HG03175 (cell line): ENCODE results near the gene NINJ2.

Source experiments
- ATAC-seq: cut with Tn5 transposase; IDR thresholded peaks from one replicate; pipeline ENCODE4 v1.9.1; 2021; ENCODE audit warnings: mild to moderate bottlenecking, moderate library complexity; ENCODE audit not compliant: unreplicated experiment

Gene NINJ2

DNA sequence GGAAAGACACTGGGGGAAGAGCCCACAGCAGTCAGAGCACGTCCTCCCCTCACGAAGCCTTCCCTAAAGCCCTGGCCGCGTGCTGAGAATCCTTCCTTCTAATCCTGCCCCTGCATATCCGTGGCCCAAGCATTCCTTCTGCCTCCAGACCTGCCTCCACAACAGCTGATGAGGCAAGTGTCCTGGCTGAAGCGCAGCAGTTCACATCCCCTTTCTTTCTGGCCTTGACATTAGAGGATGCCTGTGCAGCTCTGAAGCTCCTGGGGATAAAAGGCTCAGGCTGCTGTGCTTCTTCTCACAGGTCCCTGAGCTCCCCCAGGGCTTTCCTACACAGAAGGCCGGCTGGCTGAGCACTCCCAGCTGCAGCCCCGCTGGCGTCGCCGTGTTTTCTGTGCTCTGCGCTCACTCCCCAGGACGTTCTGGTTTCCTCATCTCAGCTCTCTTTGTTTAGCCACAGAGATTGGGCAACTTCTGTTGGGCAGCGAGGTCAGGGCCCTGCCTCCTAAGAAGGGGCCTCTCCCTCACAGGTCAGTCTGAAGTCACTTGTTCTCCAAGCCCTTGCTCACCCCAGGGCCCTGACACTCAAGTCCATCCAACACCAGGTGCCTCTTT, 45.8 kb downstream of the NINJ2 start:
- ATAC-seq, result no peak

DNA sequence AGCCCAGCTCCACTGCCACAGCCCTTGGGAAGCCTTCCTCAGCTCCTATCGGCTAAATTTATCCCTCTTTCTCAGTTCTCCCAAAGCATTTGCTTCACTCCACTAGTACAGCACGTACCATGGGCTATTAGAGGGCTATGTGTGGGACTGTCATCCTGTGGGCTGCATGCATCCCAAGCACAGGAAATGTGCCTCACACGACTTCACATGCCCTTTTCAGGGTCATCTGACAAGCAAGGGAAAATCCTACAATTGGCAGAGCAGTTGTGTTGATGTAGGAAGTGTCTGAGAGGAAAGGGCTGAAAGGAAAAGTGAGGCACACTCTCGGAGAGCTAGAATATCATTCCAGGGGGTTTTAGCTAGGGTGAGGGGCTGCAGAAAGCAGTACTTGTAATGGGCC, 47.6 kb downstream of the NINJ2 start:
- no peak for ATAC-seq

DNA sequence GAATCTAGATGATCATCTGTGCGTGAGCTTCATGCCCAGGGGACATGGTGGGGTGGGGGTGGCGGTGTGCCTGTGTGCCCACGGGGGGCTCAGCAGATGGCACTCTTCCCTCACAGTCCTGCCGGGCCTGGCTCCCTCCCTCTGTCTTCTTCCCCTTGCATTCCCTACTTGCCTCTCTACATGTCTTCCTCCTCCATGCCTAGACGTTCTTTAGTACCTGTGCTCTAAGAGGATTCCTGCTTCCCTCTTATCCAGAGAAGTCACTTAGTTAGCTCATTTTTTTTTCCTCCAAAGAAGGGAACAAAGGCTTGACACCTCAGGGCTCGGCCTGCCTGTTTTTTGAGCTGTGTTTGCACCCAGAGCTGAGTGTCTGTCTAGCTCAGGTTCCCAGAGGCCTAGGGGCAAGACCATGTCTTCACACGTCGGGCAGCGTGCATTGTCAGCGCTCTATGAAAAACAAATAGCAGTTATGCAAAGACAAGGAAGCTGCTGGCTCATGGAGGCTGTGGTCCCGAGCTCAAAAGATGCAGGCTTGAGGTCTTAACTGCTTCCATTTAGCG, 48.8 kb downstream of the NINJ2 start:
- no peak for ATAC-seq

DNA sequence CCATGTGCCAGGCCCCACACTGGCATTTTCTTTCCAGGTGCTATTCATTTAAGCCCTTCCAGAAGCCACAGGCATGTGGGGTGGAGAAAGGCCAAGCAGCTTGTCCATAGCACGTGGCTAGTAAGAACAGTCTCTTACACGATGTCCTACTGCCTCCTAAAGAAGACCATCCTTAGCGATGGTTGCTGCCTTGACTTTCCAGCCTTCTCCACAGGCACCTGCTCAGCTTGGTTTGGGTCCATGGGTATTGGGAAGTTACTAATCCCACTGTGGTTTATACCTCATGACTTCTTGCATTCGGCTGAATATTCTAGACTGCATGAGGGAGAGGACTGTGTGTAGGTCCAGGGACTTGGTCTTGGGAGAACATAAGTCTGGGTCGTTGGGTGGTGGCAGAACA, 49.2 kb downstream of the NINJ2 start:
- no peak for ATAC-seq

DNA sequence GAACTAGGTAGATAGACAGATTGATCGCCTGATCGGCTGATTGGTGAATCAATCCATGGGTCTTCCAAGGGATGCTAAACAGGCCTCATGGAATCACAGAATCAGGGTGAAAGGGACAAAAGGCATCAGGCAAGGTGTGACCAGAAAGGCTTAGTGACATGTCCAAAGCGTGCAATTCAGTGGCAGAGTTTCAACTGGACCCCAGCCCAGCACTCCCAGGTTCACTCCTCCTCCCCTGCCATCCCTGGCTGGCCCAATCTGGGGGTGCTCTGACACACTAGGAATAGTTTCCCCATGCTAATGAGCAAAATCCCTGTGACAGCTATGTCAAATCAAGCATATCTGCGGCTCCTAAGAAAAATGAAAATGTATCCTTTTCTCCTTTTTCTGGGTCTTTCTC, 50.4 kb downstream of the NINJ2 start:
- no peak for ATAC-seq

DNA sequence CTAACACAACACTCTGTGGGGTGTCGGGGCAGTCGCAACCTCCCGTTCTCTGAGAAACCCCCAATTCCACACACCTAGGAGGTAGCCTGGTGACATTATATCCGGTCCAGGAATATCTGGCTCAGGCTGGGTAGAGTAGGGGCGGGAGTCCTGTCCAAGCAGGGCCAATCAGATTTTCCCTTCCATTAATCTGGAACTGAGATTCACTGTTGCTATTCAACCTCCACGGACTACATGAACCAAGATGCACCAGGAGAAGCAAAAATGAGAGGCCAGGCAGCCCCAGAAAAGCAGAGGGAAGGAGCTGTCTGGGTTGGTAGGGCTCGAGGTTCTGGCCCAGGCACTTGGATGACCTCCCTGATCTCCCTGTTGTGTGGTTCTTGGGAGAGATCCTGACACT, 51.0 kb downstream of the NINJ2 start:
- no peak for ATAC-seq

DNA sequence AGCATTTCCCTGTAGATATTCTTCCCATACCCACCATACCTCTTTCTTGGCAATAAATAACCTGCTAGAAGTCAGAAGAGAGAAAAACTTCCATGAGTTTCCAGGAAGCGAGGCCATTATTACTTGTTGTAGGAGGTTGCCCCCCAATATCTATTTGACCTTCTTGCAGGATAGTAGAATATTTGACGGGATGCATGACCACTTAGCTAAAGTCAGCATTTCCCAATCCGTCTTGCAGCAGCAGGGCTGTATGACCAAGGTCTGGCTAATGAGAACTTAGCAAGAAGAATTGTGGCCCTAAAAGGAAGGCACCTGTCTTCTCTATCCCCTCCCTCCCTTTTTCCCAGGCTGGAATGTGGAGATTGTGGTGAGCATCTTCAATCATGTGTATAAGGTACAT, 51.5 kb downstream of the NINJ2 start:
- no peak for ATAC-seq

DNA sequence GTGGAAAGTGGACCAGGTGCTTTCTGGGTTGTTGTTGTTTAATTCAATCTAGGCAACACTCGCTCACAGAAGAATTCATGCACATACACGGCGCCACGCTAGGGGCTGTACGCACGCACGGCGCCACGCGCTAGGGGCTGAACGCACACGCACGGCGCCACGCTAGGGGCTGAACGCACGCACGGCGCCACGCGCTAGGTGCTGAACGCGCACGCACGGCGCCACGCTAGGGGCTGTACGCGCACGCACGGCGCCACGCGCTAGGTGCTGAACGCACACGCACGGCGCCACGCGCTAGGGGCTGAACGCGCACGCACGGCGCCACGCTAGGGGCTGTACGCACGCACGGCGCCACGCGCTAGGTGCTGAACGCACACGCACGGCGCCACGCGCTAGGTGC, 54.3 kb downstream of the NINJ2 start:
- ATAC-seq, result no peak

DNA sequence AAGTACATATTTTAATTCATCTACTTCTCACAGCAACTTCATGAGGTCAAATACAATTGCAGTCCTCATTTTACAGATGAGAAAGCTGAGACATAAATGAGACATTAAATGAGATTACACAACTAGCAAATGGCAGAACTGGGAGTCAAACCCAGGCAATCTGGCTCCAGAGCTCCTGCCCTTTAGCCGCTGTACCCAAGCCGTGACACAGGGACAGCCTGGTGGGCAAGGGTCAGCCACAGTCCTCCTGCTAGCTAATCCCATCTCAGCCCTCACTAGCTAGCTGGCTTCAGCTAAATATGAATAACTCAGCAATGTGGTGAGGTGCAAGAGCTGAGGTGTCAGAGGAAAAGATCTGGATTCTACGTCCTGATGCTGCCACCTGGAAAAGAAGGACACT, 54.8 kb downstream of the NINJ2 start:
- no peak for ATAC-seq

DNA sequence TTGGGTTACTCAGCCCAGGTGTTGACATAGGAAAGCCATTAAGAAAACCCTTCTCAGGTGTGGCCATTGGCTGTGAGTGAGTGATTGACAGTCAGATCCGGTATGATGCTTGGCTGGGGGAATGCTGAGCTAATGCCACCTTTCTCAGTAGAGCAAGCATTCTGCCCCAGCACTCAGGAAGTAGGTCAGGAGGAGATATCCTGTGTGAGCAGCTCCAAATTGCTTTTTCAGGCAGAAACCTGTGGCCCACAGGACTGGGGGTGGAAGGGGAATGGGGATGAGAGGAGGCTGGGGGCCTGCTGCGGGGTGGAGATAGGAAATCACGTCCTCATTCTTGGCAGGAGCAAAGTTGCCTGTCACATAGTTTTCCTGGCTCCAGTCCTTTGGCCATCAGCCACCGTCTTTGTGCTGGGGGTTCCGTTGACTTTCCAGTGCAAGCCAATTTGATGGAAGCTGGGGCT, 55.7 kb downstream of the NINJ2 start:
- ATAC-seq, result no peak

DNA sequence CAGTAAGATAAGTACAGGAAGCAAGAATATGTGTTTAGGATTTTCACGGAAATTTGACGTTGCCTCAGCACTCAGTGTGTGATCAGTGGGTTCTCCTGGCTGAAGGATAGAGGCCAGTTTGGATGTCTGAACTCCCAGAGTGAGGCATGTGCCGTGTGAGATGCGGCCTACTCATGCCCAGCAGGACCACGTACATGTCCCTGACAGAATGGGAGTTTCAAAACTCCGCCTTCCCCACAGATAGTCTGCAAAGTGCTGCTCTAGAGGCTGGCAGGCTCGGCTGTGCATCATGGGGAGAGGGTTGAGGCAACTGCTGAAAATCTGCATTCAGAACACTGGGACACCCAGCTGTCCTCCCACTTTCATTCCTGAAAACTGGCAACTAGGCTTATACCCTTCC, 58.3 kb downstream of the NINJ2 start:
- ATAC-seq, result no peak

DNA sequence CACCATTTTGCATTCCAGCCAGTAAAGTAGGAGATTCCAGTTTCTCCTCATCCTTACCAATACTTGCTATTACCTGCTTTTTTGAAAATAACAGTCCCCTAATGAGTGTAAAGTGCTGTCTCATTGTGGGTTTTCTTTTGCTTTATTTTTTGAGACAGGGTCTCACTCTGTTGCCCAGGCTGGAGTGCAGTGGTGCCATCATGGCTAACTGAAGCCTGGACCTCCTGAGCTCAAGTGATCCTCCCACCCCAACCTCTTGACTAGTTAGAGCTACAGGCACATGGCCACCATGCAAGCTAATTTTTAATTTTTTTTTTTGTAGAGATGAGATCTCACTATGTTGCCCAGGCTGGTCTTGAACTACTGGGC, 60.6 kb downstream of the NINJ2 start:
- ATAC-seq, result no peak

DNA sequence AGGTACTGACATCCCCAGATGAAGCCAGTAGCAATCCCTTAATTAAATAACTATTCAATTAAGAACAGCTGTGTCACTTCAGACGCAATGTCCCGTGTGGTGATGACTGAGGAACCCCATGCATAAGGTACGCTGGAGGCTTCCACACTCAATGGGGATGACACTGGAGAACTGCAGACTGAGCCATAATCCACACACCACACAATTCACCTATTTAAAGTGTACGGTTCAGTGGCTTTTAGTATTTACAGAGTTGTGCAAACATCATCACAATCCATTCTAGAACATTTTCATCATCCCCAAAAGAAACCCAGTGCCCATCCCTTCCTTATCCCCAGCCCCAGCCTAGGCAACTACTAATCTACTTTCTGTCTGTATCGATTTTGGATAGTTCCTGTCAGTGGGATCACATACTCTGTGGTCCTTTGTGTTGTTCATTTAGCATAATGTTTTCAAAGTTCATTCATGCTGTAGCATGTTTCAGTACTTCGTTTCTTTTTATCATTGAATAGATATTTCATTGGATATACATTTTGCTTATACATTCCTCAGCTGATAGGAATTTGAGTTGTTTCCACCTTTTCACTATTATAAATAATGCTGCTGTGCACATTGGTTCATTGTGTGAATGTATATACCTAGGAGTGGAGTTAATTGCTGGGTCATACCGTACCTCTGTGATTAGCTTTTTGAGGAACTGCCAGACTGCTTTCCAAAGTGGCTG, 61.1 kb downstream of the NINJ2 start:
- ATAC-seq, result no peak

DNA sequence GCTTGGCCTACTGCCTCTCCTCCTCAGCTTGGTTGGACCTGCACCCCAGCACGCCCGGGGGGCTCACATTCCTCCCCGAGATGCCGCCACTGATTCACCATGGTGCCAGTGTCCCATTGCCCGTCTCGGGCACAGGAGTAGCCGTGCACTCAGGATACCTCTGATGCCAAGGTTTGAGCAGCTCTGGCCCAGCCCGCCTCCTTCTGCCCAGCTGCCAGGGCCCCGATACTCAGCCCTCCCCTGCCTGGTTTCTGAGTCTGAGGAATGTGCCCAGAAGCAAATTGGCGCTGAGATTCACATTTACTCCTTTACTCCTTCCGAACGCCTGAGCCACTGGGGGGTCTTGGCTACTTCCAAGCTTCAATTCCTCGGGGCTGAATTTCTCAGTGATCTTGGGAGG, 63.5 kb downstream of the NINJ2 start:
- no peak for ATAC-seq

DNA sequence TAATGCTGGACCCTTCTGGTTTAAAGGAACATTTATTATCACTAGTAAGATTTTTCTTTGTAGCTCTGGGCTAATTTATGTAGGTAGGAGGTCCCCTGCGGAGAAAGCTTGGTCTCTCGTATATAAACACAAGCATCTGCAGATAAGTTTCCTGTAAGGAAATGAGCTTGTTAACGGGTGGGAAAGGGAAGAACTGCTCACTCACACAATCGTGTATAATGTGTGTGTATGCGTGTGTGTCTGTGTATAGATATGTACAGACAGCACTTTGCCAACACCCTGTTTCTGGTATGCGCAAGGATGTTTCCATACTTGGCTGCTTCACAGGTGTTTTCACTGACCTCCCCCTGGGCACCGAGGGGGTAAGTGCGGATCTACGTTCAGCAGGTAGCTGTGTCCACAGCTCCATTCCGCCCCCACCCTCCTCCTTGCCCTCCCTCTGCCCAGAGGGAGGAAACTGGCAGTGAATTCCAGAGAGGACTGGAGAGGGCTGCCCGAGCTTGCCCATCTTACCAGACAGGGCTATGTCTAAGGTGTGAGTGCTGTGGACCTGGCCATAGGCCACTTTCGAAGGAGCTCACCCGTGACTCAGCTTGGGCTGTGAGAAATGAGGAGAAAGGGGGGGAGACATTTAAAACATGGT, 65.2 kb downstream of the NINJ2 start:
- no peak for ATAC-seq

DNA sequence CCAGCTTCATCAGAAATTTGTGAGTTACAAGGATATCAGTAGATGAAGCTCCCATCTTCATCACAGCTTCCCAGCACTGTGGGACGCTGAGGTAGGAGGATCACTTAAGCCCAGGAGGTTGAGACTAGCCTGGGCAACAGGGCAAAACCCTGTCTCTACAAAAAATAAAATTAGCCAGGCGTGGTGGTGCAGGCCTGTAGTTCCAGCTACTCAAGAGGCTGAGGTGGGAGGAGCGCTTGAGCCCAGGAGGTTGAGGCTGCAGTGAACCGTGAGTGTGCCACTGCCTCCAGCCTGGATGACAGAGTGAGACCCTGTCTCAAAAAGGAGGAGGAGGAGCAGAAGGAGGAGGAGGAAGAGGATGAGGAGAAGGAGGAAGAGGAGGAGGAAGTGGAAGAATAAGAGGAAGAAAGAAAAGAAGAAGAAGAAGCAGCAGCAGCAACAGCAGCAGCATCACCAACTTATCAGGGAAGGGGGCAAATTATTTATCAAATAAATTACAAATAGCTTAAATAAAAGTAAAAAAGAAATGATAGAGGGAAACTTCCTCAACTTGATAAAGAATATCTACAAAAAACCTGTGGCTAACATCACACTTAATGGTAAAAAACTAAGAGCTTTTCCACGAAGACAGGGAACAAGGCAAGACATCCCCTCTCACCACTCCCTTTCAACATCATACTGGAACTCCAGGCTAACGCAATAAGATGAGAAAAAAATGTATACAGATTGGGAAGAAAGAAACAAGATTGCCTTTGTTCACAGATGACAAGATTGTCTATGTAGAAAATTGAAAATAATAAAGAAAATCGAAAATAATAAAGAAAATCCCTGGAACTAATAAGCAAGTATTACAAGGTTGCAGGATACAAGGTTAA, 69.6 kb downstream of the NINJ2 start:
- ATAC-seq, result no peak

DNA sequence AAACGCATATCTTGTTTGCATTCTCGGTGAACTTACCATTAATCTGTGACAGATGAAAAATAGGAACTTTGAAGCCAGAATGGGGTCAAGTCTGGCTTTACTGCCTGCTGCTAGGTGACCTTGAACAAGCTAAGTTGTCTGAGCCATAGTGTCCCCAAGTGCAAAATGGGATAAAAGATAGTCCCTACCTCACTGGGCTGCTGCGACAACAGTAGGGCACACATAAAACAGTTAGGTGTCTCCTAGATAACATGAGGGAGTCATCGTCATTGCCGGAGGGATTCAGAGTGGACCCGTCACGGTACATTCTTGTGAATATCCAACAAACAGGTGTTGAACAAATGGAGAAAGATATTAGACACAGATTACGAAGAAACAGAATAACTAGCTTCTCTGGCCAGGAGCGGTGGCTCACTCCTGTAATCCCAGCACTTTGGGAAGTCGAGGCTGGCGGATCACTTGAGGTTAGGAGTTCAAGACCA, 71.2 kb downstream of the NINJ2 start:
- no peak for ATAC-seq

DNA sequence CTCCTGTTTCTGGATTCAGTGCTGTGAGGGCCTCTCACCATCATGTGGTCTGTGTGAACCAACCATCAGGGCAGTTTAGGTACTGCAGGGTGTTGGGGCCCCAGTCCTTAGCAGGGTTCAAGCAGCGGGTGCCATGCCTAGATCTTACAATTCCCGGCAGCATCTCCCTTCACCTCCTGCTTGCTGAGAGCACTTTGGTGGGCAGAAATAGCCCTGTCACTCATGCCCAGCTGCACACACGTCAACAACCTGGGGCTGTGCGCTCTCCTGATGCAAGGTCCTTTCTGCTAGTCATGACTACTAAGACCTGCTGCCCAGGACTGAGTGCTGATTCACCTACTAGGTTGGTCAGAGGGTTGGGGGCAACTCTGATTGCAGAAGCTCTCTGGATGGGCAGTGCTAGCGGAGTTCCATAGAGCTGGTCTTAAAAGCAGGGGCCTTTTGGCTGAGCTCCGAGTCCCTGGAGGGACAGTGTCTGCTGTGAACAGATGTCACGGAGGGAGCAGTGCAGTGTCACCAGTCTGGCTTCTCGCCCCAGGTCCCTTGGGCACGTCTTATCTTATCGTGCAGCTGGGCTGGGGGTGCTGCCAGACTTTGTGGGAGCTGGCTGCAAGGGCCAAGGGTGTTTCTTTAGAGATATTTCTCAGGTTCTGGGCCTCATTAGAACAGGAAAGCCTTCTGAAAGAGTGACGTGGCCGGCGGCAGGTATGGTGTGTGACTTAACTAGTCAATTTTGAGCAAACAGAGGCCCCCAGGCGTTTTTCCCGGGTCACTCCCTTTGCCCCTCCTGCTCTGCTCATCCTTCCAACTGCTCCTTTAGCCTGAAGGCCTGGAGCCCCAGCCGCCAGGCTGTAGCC, 71.8 kb downstream of the NINJ2 start:
- no peak for ATAC-seq

DNA sequence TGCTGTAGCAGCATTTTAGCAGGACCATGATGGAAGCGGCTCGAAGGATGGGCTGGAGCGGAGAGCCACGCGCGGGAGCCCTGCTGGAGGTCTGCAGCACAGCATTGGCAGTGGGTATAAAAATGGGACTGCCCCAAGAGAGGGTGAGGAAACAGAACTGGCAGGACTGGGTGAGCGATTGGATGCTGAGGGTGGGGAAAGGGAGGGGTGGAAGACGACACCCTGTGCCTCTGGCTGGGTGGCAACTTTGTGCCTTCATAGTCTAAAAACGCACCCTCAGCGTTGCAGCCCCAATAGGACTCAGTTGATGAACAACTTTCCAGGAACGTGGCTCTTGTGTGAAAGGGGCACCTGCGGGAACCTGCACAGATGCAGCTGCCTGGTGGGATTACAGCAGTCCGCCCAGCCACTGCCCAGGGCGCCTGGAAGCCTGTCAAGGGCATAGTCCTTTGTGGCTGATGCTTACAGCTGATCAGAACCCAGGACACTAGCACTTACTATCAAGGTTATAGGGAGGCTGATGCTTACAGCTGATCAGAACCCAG, 73.0 kb downstream of the NINJ2 start:
- no peak for ATAC-seq

DNA sequence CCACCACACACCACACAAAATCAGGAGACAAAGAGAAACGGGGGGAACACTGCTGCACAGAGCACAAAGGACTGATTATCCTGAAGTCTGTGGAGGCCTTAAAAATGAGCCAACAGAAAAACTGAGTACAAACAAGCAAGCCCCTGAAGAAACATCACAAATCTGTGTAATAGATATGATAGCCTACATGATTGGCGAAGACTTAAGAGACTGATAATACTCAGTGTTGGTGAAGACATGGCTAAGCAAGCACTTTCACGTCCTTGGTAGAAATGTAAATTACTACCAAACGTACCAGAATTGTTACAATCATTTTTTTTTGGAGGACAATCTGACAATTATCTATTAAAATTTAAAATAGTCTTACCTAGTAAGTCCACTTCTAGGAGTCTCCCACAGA, 74.6 kb downstream of the NINJ2 start:
- no peak for ATAC-seq
